ENCODE data around the gene KCTD15. TPM values are rescaled to one million over a fixed set of nuclear protein-coding genes. Genes with fewer than 3 reads are reported as not detected.
A peak's percentile ranks its signal among the peaks of the same experiment; 100 is the strongest.

The KCTD15 gene
- total RNA-seq, 1 experiment from 2014 or later = 59.9 TPM

DNA sequence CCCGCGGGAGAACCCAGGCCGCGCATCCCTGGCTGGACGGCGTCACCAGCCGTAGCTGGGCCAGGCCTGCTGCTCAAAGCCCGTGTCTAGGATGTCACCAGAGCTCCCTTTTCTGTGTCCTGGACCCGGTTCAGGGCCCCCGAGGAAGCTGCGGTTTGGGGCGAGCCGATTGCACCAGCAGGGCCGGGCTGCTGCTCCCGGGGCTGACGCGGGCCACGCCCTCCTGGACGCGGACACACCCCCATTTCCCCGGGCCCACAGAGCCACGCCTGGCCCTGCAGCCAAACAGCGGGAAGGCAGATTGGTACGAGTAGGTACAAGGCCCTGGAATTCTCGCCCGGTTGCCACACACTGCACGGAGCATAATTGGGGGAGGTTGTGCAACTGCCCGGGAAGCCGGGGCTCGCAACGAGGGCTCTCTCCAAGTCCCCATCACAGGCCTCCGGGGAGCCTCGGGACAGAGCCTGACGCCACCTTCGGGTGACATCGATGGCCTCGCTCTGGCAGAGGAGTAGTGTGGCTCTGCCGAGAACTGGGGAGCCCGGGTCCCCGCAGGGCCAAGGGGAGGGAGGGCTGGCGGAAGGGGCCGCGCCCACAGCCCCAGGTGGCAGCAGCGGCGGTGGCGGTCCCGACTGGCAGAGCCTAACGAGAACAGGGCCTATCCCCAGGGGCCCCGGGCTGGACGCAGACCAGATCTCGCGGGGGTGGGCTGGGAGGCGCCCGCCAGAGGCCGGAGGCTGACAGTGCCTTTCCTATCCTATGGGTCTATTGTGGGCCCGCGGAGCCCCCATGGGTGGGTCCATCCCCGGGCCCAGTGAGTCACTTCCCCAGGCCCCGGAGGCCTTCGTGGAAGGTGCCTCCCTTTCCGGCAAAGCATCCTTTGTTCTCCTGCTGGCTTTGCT lies 23.5 kb downstream of the KCTD15 start:
- no peak overlapping the region for H3T11ph ChIP-seq (ENCODE audit: low read length)
- no peaks in the 10 kb centered on the region for H3K9me3 ChIP-seq (ENCODE audit: control insufficient read depth, low read depth, low read length)
- no peak overlapping the region; the same call in 1 of the 2 replicates for H2BK15ac ChIP-seq (ENCODE audit: low read depth, low read length)
- Mint-ChIP-seq H3K36me3 (ENCODE audit: insufficient read depth in 1 of 3, low read depth in 3 of 3) (peaks cover 0 to 3% (median 0%) of the 10 kb centered on the region in 3 experiments; a peak in 2 of 7 replicates), H3K27me3 (ENCODE audit: low read depth) (peaks cover 13% of the 10 kb centered on the region), H3K4me1 (peaks cover 12 to 19% of the 10 kb centered on the region in 2 experiments), H3K4me3 (peak overlapping the region; percentile 66 to 77), H3K9me3 (no peaks in the 10 kb centered on the region), H3K27ac (no peak overlapping the region; a peak in 1 of 7 replicates)
- WGBS (ENCODE audit: extremely low coverage, insufficient read length, low lambda C conversion rate) = no CpG with 5 or more reads among the region's 61 CpGs
- no peak overlapping the region for H4K8ac ChIP-seq (replicated peaks; ENCODE audit: insufficient read length, low read depth, low read length)
- no peak overlapping the region for H3K27ac ChIP-seq (ENCODE audit: insufficient read length, low read depth, low read length)
- no peak overlapping the region for H2BK20ac ChIP-seq (ENCODE audit: low read depth, low read length, poor library complexity, severe bottlenecking)
- H2BK12ac ChIP-seq (ENCODE audit: insufficient read length, low read depth, low read length) = no peak overlapping the region
- H3K23ac ChIP-seq (ENCODE audit: insufficient read length, low read depth, low read length) = no peak overlapping the region
- no peak overlapping the region for H2AFZ ChIP-seq (ENCODE audit: low read length)
- no peaks in the 10 kb centered on the region for H3K79me1 ChIP-seq (ENCODE audit: insufficient read depth, low read depth, low read length, poor library complexity, severe bottlenecking)
- peak overlapping the region; percentile 6 for H3K9ac ChIP-seq (ENCODE audit: extremely low read depth, insufficient read length, low read length)
- H3K27me3 ChIP-seq (ENCODE audit: insufficient read depth, low read length) = no peaks in the 10 kb centered on the region
- no peak overlapping the region for H2BK120ac ChIP-seq (ENCODE audit: low read depth, low read length, poor library complexity, severe bottlenecking)
- no peak overlapping the region for H4K5ac ChIP-seq (ENCODE audit: insufficient read length, low read depth, low read length)
- peaks cover 14% of the 10 kb centered on the region for H3K23me2 ChIP-seq (ENCODE audit: insufficient read length, low read depth, low read length, poor library complexity, severe bottlenecking)
- no peak overlapping the region for H2AK5ac ChIP-seq (ENCODE audit: insufficient read length, low read length)
- H3K4me2 ChIP-seq (ENCODE audit: insufficient read depth, insufficient read length, low read length) = peak overlapping the region; percentile 69
- DNase-seq = peak; percentile 83
- no peak overlapping the region for H3K4ac ChIP-seq (ENCODE audit: low read depth, low read length)
- H3K4me1 ChIP-seq (ENCODE audit: insufficient read depth, low read length) = no peaks in the 10 kb centered on the region; the same call in 1 of the 2 replicates
- no peak overlapping the region for H4K91ac ChIP-seq (ENCODE audit: insufficient read length, low read depth, low read length)
- no peaks in the 10 kb centered on the region for H4K20me1 ChIP-seq (ENCODE audit: control insufficient read depth, insufficient read depth, insufficient read length)
- no peaks in the 10 kb centered on the region for H3K79me2 ChIP-seq (ENCODE audit: insufficient read depth, low read length)
- no peak overlapping the region for H2BK5ac ChIP-seq (ENCODE audit: insufficient read length, low read length)
- TF ChIP-seq, protein P1, sequence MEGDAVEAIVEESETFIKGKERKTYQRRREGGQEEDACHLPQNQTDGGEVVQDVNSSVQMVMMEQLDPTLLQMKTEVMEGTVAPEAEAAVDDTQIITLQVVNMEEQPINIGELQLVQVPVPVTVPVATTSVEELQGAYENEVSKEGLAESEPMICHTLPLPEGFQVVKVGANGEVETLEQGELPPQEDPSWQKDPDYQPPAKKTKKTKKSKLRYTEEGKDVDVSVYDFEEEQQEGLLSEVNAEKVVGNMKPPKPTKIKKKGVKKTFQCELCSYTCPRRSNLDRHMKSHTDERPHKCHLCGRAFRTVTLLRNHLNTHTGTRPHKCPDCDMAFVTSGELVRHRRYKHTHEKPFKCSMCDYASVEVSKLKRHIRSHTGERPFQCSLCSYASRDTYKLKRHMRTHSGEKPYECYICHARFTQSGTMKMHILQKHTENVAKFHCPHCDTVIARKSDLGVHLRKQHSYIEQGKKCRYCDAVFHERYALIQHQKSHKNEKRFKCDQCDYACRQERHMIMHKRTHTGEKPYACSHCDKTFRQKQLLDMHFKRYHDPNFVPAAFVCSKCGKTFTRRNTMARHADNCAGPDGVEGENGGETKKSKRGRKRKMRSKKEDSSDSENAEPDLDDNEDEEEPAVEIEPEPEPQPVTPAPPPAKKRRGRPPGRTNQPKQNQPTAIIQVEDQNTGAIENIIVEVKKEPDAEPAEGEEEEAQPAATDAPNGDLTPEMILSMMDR (conservative IDR thresholded peaks at IDR 0.05) = no peak; the same call in 2 of the 3 replicates
- H3K14ac ChIP-seq (ENCODE audit: insufficient read depth, low read length) = peak overlapping the region; percentile 84; the same call in 1 of the 2 replicates
- peak overlapping the region; percentile 75 for H3K18ac ChIP-seq (ENCODE audit: insufficient read length, low read depth, low read length)
- no peak overlapping the region for H3K56ac ChIP-seq (ENCODE audit: insufficient read length, low read depth, low read length)

Data from H9 (cell line).